GM19397 (cell line): ENCODE data around the gene RHOBTB1.
"Not testable (repeated sequence)": the region's sequence is repeated elsewhere in the genome, so short reads cannot be mapped to it uniquely, and the experiment has no call there.

Experiments used
- ATAC-seq: cut with Tn5 transposase; IDR thresholded peaks from one replicate; pipeline ENCODE4 v1.9.1; 2021; ENCODE audit warnings: mild to moderate bottlenecking, moderate library complexity; ENCODE audit not compliant: unreplicated experiment

RHOBTB1 gene

DNA sequence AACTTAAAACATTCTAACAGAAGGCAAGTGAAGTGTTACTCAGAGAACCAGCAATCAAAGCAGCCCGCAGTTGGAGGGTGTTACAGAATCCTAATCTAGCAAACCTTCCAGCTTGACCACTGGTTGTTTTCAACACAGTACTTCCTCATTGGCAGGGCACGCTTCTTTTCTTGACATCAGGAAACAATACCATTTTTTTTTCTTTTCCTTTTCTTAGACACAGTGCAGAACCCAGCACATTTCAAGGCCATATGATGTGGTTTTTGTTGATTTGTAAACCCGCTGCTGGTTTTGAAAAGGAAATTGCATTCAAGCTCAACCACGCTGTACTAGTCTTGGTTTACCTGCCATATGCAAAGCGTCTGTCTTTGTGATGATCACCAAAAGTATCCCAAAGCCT lies 33.4 kb downstream of the RHOBTB1 start:
- ATAC-seq: no peak

- no peak for ATAC-seq
Observed at GRCh38 chr10:60908896-60909295, 35.1 kb downstream of the RHOBTB1 start.

- no peak for ATAC-seq
Observed at GRCh38 chr10:60908031-60908430, 36.0 kb downstream of the RHOBTB1 start.

- no peak for ATAC-seq
Observed at GRCh38 chr10:60907236-60907635, 36.7 kb downstream of the RHOBTB1 start.

DNA sequence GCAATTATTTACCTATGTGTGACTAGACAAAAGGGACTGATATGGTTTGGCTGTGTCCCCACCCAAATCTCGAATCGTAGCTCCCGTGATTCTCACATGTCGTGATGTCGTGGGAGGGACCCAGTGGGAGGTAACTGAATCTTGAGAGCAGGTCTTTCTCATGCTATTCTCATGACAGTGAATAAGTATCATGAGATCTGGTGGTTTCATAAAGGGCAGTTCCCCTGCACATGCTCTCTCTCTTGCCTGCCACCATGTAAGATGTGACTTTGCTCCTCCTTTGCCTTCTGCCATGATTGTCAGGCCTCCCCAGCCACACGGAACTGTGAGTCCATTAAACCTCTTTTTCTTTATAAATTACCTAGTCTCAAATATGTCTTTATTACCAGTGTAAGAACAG lies 37.2 kb downstream of the RHOBTB1 start:
- ATAC-seq: not testable (repeated sequence)

GRCh38 chr10:60906411-60906810 lies 37.6 kb downstream of the RHOBTB1 start:
- no peak for ATAC-seq

DNA sequence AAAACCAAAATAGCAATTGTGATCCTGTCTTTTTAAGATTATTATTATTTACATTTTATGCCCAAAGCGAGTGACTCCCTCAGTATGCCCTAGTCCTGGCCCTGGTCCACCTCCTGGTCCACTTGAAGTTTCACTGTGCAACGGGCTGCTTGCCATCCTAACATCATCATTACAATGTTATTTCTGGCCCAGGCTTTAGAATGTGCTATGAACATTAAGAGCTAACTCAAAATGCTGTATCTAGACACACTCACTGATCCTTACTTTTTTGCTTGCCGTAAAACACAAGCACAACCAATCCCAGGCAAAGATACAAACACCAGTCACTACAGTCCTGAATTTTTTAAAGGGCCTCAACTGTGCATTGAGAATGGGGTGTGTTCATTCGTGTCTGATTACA lies 38.4 kb downstream of the RHOBTB1 start:
- no peak for ATAC-seq

DNA sequence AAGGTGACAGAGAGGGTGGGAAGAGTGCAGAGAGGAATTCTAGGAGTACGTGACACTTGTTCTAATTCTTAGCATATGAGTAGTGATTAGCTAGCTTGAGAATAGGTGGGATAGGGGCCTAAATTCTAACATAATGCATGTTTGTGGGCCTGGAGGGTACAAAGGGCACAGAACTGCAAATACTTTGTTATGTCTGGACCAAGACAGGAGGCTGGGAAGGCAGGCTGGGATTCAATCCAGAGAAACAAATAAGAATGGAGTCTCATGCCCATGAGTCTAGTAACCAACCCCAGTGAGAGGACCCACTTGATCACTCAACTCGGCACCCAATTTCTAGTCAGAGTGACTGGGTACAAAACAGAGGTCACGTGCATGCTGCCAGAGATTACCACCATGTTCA lies 40.9 kb downstream of the RHOBTB1 start:
- no peak for ATAC-seq

DNA sequence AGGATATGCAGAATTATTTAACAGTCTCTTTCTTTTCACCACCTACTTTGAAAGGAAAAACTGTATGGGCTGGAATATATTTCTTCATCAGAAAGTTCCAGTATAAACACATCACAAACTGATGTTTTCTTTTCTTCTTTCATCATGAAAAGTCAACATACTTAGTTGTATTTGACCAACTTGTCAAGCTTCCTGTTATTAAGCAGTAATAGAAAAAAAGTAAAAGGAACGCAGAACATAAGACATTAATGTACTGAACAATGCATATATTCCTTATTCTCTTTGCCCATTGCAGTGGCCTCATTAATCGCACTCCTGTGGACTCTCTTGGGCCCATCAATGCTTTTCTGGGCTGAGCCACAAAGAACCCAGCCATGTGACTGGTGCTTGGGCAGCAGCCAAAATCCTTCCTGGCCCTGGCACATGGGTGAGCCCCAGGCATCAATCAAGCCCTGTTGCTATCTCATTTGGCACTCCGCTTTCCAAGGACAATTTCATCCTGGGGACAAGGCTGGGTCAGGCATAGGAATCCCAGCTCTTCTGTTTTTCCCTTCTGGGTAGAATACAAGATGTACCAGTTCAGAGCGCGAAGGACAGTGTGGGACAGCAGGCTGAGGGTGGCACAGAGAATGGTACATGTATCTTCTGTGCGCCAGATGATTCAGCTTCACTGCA lies 42.3 kb downstream of the RHOBTB1 start:
- no peak for ATAC-seq

GRCh38 chr10:60899266-60899665 lies 44.7 kb downstream of the RHOBTB1 start:
- ATAC-seq: no peak

- no peak for ATAC-seq
Observed at GRCh38 chr10:60898321-60898720, 45.7 kb downstream of the RHOBTB1 start.

DNA sequence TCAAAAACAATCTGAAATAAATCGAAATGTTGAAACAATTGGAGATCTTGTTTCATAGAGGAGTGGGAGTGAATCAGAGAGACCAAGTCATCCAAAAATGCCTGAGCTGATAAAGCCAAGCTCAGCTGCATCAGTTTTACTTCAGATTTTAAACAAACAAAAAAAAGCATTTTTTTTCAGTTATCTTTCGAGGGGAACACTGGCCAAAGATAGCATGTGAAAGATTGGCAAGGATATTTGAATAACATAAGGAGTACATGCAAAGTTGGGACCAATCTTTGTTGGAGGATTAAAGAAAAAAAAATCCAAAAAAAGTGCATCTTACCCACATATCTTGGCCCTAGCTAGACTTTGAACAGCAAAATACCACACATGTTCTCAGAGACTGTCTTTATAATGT lies 47.2 kb downstream of the RHOBTB1 start:
- ATAC-seq: no peak

DNA sequence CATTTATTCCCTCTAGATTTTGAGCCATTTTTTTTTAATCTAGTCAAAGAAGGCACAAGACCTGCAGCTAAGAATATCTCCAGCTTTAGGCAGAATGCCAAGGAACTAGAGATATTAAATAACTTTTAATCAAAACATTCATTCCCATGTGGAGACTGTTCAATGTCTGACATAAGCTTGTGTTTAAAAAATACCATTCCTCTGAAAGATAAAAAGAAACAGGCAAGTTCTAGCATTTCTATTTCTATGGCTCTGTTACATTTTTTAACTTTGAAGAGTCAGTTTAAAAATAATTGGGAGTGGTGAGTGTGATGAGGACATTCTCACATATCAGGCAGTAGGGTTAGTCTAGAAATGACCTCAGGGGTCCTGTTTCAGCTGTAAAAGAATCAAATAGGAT lies 48.0 kb downstream of the RHOBTB1 start:
- no peak for ATAC-seq

DNA sequence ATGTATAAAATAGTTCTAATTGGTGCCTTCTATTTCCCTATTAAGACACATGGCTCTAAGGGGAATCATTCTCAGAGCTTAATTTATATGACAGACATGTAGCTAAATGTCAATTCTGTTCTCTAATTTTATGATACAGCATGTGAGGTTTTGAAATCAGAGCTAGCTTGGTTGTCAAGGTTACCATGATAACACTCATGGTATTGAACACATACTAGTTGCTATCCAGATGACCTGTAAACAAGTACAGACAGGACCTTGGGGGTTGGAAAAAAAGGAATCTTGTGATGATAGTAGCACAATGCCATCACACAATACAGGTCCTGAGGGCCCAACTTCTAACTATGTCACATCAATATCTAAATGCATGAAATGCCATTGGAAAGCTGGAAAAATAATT lies 49.2 kb downstream of the RHOBTB1 start:
- ATAC-seq: no peak

- no peak for ATAC-seq
Observed at GRCh38 chr10:60893231-60893630, 50.8 kb downstream of the RHOBTB1 start.

DNA sequence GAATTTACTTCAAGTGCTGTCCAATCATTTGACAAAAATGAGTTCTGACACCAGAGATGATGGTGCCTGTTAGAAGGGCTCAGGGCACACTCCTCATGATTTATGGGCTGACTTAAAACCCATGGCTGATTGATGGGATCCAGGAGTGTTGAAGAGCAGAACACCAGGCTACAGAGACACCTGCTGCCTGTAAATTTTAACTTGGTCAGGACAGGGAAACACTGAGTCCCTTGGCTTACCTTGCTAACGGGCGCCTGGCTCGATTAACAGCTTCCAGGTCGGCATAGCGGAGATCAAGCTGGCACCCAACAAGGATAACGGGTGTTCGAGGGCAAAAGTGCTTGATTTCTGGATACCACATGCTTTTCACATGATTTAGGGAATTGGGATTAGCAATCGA lies 51.4 kb downstream of the RHOBTB1 start:
- ATAC-seq: no peak

GRCh38 chr10:60890811-60891210 lies 53.2 kb downstream of the RHOBTB1 start:
- ATAC-seq: no peak

DNA sequence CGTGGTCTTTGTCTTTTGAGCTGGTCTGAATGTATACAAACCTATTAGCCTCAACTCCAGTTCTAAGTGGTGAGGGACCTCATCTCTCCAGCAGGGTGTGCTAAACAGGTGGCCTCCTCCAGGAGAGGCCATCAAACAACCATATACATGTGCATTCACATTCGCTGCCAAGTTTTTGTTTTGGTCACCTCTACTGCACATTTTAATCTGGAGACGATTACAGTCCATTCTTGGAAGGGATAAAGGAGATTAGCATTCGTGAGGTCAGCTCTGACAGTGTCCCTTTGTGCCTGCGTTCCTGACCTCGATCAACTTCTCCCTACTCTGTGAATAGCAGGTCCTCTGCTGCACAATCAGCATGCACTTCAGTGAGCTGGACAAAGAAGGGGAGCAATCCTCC lies 60.8 kb downstream of the RHOBTB1 start:
- no peak for ATAC-seq

- no peak for ATAC-seq
Observed at GRCh38 chr10:60878224-60878623, 65.8 kb downstream of the RHOBTB1 start.

- no peak for ATAC-seq
Observed at GRCh38 chr10:60877777-60878120, 66.2 kb downstream of the RHOBTB1 start.

DNA sequence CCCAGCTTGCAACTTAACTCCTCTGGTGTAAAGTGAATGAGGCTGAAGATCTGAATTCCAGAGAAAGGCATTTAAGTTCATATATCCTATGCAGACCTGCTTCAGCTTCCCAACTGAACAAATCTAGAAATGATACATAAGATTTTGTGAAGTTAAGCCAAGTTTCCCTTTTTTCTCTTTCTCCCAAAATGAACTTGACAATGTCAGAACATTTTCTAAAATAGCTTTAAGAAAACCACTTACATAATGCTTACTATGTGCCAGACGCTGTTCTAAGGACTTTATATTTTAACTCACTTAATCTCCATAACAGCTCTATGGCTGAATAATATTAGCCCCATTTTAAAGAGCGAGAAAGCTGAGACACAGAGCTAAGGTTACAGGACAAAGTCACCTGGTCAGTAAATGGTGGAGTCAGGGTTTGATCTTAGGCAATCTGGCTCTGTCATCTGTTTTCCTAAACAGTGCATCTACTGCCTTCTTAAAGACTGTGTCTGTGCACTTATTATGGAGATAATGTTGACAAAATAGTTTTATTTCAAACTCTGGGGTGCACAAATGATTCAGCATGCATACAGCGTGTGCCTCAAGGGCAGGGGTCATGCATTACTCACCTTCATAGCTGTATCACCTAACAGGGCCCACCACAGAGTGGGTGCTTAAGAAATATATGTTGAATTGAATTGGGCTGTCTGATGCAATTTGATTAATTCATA lies 66.8 kb downstream of the RHOBTB1 start:
- ATAC-seq: no peak

DNA sequence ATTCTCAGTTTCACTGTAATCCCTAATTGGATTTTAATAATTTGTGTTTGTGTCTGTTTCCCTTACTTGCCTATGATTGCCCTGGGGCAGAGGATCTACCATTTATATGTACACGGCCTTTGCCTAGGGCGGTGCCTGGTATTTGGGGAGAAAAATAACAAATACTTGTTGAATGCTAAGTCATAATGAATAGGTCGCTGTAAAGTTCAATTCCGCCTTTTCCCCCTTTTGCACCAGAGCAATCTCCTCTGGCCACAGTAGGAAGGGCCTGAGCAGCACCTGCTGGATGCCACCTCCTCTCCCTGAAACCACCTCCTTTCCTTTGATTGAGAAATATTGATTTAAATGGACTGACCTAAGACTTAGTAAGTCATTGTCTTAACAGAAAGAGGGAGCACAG lies 70.2 kb downstream of the RHOBTB1 start:
- ATAC-seq: no peak

DNA sequence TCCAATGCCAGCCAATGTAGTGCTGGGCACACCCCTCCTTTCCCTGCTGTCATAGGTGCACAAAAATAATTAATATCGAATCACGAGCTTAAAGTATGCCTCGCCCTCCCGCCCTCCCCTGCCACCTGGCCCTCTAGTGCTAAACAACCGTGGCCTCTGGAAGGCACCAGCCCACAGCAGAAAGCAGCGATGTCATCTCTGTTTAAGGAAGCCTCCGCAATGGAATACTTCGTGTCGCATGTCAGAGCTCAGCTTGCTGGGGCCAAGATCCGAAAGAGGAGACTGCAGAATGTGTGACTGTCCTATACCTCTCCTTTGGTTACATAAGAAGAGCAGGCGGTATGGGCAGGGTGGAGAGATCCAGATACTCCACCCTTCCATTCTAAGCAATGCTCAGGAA lies 71.5 kb downstream of the RHOBTB1 start:
- no peak for ATAC-seq
